Upper lobe of left lung (tissue), 6 donors: Measurements from ENCODE around the gene SIX6. TPM values are rescaled to one million over a fixed set of nuclear protein-coding genes. Genes with fewer than 3 reads are reported as not detected.
A peak's percentile ranks its signal among the peaks of the same experiment; 100 is the strongest.

Experiments
- ATAC-seq, 2 donors: fragments of 200-7000 bp; cut with Tn5 transposase; one replicate each; pipeline ENCODE4 v1.9.1; 2022; ENCODE audit warnings: mild to moderate bottlenecking in 2 of 2, moderate library complexity in 2 of 2; ENCODE audit not compliant: low FRiP score in 2 of 2
- DNase-seq, 2 donors: peaks; one replicate each; pipeline ENCODE4 v3.0.0-alpha.2; 2019 to 2020
- H3K27ac ChIP-seq, 4 donors: fragments of 200-600 bp; sonication (generic); one replicate each; pipeline ENCODE4 v1.5.1; 2016 to 2019
- H3K27me3 ChIP-seq, 4 donors: fragments of 200-600 bp; sonication (generic); one replicate each; pipeline ENCODE4 v1.5.1; 2017 to 2019
- H3K36me3 ChIP-seq, 4 donors: fragments of 200-600 bp; sonication (generic); one replicate each; pipeline ENCODE4 v1.5.1; 2016 to 2019
- H3K4me1 ChIP-seq, 4 donors: fragments of 200-600 bp; sonication (generic); one replicate each; pipeline ENCODE4 v1.5.1; 2018 to 2019
- H3K4me3 ChIP-seq, 4 donors: fragments of 200-600 bp; sonication (generic); one replicate each; pipeline ENCODE4 v1.5.1; 2017 to 2019; ENCODE audit warnings: mild to moderate bottlenecking in 2 of 4, moderate library complexity in 1 of 4
- H3K9me3 ChIP-seq, 4 donors: fragments of 200-600 bp; sonication (generic); one replicate each; pipeline ENCODE4 v1.5.1; 2018 to 2019
- CTCF ChIP-seq, 6 experiments: fragments of 450-650 bp in 4 of 6; fragments of 200-600 bp in 2 of 6; sonication (generic) in 2 of 6; IDR thresholded peaks; one replicate each; pipeline ENCODE4 v1.5.1; 2016 to 2019; ENCODE audit warnings: antibody characterized with exemption in 6 of 6
- EP300 ChIP-seq, 4 donors: sonication (generic); formaldehyde crosslinking; IDR thresholded peaks; one replicate each; pipeline ENCODE4 v1.5.1; 2017; ENCODE audit warnings: antibody characterized with exemption in 4 of 4, control low read depth in 2 of 4
- POLR2A ChIP-seq, 4 donors: fragments of 450-650 bp; IDR thresholded peaks; one replicate each; pipeline ENCODE4 v1.5.1; 2016 to 2017; ENCODE audit warnings: antibody characterized with exemption in 4 of 4, mild to moderate bottlenecking in 2 of 4
- POLR2AphosphoS5 ChIP-seq, 2 donors: sonication (generic); formaldehyde crosslinking; IDR thresholded peaks; one replicate each; pipeline ENCODE4 v1.5.1; 2017; ENCODE audit warnings: antibody characterized with exemption in 2 of 2
- WGBS, 2 donors: methylation state at CpG; one replicate each; pipeline ENCODE4 v1.1.5; 2017 to 2018; 5-methylcytosine and 5-hydroxymethylcytosine counted together
- total RNA-seq, 6 donors: library from RNA; depleted of rRNA in 4 of 6; stranded (reverse); fragments of >200 nt in 4 of 6; gene quantifications; one replicate each; pipeline versions ENCODE4 v1.1.0 to v1.2.1, GENCODE V29; 2016 to 2021
- donor health status: DM: no; HTN: no; CAD: no; lungs with moderate emphysema.
- donor health status: DM: no; HTN: yes; CAD: no; lungs with severe emphysema.

SIX6 gene
- total RNA-seq, 6 donors from 2014 or later, result not detected

- H3K4me1 ChIP-seq, result peaks cover 11 to 40% (median 16%) of the 10 kb centered on the region in 4 donors
- no peaks in the 10 kb centered on the region for H3K36me3 ChIP-seq
- no peak for TF ChIP-seq EP300 (IDR thresholded peaks at IDR 0.05)
- no peak for TF ChIP-seq CTCF (IDR thresholded peaks at IDR 0.05)
- no peak for TF ChIP-seq POLR2A (IDR thresholded peaks at IDR 0.05)
- peaks cover 0 to 72% (median 30%) of the 10 kb centered on the region in 4 donors for H3K27me3 ChIP-seq
- no peak overlapping the region for H3K27ac ChIP-seq
- 4 to 9% methylated on average over 5 of the region's 5 CpGs for WGBS, 2 donors
- ATAC-seq (no peak), DNase-seq (no peak)
- no peak overlapping the region for H3K4me3 ChIP-seq
- no peaks in the 10 kb centered on the region for H3K9me3 ChIP-seq
These were observed 611 bp upstream of the SIX6 start for GRCh38 chr14:60508363-60508706.

GRCh38 chr14:60509438-60510253, 700 bp downstream of the SIX6 start:
- TF ChIP-seq EP300 (IDR thresholded peaks at IDR 0.05) (no peak), POLR2AphosphoS5 (IDR thresholded peaks at IDR 0.05) (no peak), CTCF (IDR thresholded peaks at IDR 0.05) (no peak), POLR2A (IDR thresholded peaks at IDR 0.05) (no peak)
- peaks cover 0 to 80% (median 32%) of the 10 kb centered on the region in 4 donors for H3K27me3 ChIP-seq
- 6 to 12% methylated on average over 21 to 41 of the region's 58 CpGs for whole genome bisulfite sequencing, 2 donors
- DNase-seq (peak in 1 of 2 donors; percentile 65), ATAC-seq (no peak)
- H3K9me3 ChIP-seq, result no peaks in the 10 kb centered on the region
- no peaks in the 10 kb centered on the region for H3K36me3 ChIP-seq
- H3K4me3 ChIP-seq, result peak overlapping the region in 1 of 4 donors; percentile 9
- no peak overlapping the region for H3K27ac ChIP-seq
- H3K4me1 ChIP-seq, result peaks cover 16 to 49% (median 21%) of the 10 kb centered on the region in 4 donors

GRCh38 chr14:60510254-60510950, 1.5 kb downstream of the SIX6 start:
- no peak overlapping the region for H3K27ac ChIP-seq
- WGBS, 2 donors, result 8 to 11% methylated on average over 34 to 35 of the region's 35 CpGs
- H3K36me3 ChIP-seq, result no peaks in the 10 kb centered on the region
- H3K4me3 ChIP-seq, result no peak overlapping the region
- H3K4me1 ChIP-seq, result peaks cover 23 to 56% (median 28%) of the 10 kb centered on the region in 4 donors
- peaks cover 0 to 87% (median 40%) of the 10 kb centered on the region in 4 donors for H3K27me3 ChIP-seq
- TF ChIP-seq POLR2A (IDR thresholded peaks at IDR 0.05), result no peak
- no peak for TF ChIP-seq POLR2AphosphoS5 (IDR thresholded peaks at IDR 0.05)
- no peak for TF ChIP-seq CTCF (IDR thresholded peaks at IDR 0.05)
- TF ChIP-seq EP300 (IDR thresholded peaks at IDR 0.05), result no peak
- H3K9me3 ChIP-seq, result no peaks in the 10 kb centered on the region
- ATAC-seq, result no peak
- DNase-seq, result no peak

- no peaks in the 10 kb centered on the region for H3K9me3 ChIP-seq
- no peak for ATAC-seq
- no peak overlapping the region for H3K4me3 ChIP-seq
- H3K27me3 ChIP-seq, result peaks cover 0 to 91% (median 43%) of the 10 kb centered on the region in 4 donors
- no peak for TF ChIP-seq POLR2AphosphoS5 (IDR thresholded peaks at IDR 0.05)
- no peak for TF ChIP-seq EP300 (IDR thresholded peaks at IDR 0.05)
- TF ChIP-seq POLR2A (IDR thresholded peaks at IDR 0.05), result no peak
- no peak for TF ChIP-seq CTCF (IDR thresholded peaks at IDR 0.05)
- no peaks in the 10 kb centered on the region for H3K36me3 ChIP-seq
- H3K27ac ChIP-seq, result no peak overlapping the region
- peaks cover 23 to 63% (median 30%) of the 10 kb centered on the region in 4 donors for H3K4me1 ChIP-seq
- peak in 1 of 2 donors; percentile 76 for DNase-seq
- 6 to 12% methylated on average over 26 to 40 of the region's 49 CpGs for WGBS, 2 donors
These were observed 2.1 kb downstream of the SIX6 start for GRCh38 chr14:60510951-60511599.
